ENCODE results near the gene DCTN4.

DNA sequence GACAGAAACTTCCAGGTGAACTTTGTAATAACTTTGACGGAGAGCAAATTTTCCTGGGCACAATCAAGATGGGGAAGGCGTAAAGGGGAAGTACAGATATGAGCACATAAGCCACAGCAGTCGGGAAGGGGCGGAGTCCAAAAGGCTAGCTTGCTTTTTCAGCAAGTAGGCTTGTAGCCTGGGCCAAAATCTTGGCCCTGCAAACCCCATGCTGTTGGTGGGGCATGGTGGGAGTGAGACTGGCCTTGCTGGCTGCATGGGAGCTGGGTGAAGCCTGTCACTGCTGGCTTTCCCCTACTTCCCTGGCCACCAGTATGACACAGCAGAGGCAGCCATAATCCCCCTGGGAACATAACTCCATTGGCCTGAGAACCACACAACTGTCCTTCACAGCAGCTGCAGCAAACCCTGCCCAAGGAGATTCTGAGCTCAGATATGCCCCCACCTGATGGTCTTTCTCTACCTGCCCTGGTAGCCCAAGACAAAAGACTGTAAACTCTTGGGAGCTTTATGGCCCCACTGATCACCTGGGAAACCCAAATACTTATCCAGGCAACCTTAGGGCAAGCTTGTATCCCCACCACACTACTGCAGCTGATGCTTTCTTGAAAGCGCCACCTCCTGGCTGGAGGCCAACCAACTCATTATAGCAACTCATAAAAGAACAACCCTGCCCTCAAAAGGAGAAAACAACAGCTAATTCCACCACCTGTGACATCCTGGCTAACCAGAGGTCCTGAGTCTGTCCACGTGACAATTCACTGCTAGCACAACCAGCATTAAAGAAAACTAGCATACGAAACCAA, 24.0 kb downstream of the DCTN4 start:
- TF ChIP-seq CTCF (conservative IDR thresholded peaks at IDR 0.05; ENCODE audit: low read depth, low read length) (no peak; the same call in 1 of the 2 replicates), EZH2 (IDR thresholded peaks at IDR 0.05; ENCODE audit: low read length, unreplicated experiment) (no peak)

All from PC-3 (cell line).